ENCODE measurements around the gene GFPT2.

GFPT2 gene

GRCh38 chr5:180271221-180271620, 81.9 kb downstream of the GFPT2 start:
- no peak for ATAC-seq

DNA sequence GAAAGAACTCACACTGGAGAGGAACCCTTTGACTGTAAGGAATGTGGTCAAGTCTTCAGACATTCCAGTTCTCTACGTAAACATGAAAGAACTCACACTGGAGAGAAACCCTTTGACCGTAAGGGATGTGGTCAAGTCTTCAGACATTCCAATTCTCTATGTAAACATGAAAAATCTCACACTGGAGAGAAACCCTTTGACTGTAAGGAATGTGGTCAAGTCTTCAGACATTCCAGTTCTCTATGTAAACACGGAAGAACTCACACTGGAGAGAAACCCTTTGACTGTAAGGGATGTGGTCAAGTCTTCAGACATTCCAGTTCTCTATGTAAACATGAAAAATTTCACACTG, 93.9 kb downstream of the GFPT2 start:
- ATAC-seq = no peak

DNA sequence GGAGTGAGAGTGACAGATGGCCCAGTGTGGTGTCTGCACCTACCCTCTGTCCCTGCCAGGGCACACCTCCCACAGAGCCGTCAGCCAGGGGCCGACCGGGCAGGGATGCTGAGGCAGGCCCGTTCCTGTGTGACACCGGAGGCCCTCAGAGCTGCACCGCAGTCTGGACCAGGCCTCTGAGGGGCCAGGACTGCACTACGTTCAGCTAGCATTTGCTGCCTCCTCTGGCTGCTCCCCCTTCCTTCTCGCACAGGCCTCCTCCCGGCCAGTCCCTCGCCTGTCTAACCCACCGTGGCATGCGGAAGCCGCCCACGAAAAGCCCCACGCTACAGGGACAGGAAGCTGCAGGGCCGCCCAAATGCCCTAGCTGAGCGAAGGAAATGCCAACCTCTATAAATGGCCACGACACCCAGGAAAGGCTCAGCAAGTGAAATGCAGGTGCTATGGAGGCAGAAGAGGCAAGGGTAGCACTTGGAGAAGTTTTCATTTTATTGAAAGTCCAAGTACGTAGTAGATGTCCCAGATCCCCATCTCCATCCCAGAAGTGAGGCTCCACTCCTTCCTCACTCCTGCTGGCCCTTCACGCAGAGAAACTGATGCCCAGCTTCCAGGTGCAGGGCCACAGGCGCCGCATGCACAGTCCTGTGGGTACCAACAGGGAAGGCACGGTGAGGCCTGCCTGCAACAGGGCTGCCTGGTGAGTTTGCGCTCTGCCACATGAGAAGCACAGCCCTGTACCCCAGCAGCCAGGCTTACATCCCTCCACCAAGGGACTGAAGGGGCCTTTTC, 99.9 kb downstream of the GFPT2 start:
- ATAC-seq = no peak

GRCh38 chr5:180251887-180252286, 101.2 kb downstream of the GFPT2 start:
- no peak for ATAC-seq

DNA sequence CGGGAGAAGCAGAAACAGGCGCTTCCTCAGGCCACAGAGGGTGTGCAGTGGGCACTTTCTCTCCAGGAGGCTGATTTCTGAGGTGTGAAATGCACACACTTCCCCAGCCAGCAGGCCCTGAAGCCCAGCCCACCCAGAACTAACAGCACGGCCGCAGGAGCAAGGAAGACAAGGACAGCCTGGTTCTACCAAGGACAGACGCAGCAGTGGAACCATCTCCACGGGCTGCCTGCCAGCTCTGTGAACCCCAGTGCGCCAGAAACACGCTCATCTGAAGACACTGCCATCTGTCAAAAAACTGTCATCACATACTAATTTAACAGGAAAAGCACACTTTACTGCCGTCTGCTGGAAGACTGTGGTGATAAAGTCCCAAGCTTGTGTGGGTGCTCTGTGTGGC, 102.0 kb downstream of the GFPT2 start:
- ATAC-seq = no peak
